ENCODE data around the gene ADGRD1.

DNA sequence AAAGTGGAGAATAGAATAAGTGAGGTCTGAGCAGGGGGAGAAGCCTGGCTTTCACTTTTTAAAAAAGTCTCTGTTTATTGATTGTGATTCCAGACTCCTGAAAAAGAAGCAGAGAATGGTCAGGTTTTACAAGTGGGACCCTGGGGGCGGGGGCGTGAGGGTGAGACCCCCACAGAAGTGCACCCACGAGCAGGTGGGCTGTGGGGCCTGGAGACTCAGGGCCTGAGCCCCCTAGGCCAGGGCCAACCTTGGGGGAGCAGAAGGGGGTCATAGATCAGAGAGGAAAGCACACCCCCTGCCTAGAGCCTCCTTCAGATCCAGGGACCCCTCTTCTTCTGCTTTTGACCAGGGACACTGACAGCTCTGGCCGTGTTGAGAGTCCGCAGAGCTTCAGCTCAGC, 180.3 kb downstream of the ADGRD1 start:
- TF ChIP-seq CTCF (IDR thresholded peaks at IDR 0.05; ENCODE audit: insufficient read depth, low read length) (no peak), REST (IDR thresholded peaks at IDR 0.05; ENCODE audit: insufficient replicate concordance, low read depth) (no peak), POLR2AphosphoS5 (IDR thresholded peaks at IDR 0.05; ENCODE audit: low read depth) (no peak), SPI1 (IDR thresholded peaks at IDR 0.05; ENCODE audit: borderline replicate concordance, low read depth) (no peak), GABPA (IDR thresholded peaks at IDR 0.05; ENCODE audit: low read depth) (no peak)
